IMR-90 (cell line): ENCODE data around the gene C11orf68. TPM values are rescaled to one million over a fixed set of nuclear protein-coding genes. Genes with fewer than 3 reads are reported as not detected.
A peak's percentile ranks its signal among the peaks of the same experiment; 100 is the strongest.

Source experiments
- ATAC-seq: fragments of 200-7000 bp; cut with Tn5 transposase; 2 replicates; pipeline ENCODE4 v1.9.1; 2020; ENCODE audit warnings: low read depth, mild to moderate bottlenecking, moderate library complexity
- BruUV-seq: library from RNA; stranded (reverse); fragments of 400-500 nt; replicated peaks from 2 replicates; lab custom pipeline; 2021; lab: Mats Ljungman, UMichigan
- CTCF ChIA-PET: fragments of 300-600 bp; formaldehyde crosslinking; extraction: SDS; loops from one replicate; lab custom pipeline; 2021; ENCODE audit warnings: antibody characterized with exemption; lab: Yijun Ruan, JAX
- POLR2A ChIA-PET: fragments of 300-600 bp; sonication (Branson Sonifier 250); formaldehyde crosslinking; loops from one replicate; lab custom pipeline; 2022; ENCODE audit warnings: antibody characterized with exemption; ENCODE audit not compliant: unreplicated experiment; lab: Charles Lee
- DNase-seq: peaks from one replicate; pipeline ENCODE4 v3.0.0; 2013
- H2AFZ ChIP-seq: replicated peaks from 2 replicates; pipeline ENCODE3; 2013; ENCODE audit warnings: low read length, mild to moderate bottlenecking; ENCODE audit not compliant: poor library complexity
- H2AK5ac ChIP-seq: 2 replicates; pipeline ENCODE4 v1.6.1; 2013; ENCODE audit warnings: low read depth, low read length, inconsistent platforms
- H2AK9ac ChIP-seq: replicated peaks from 2 replicates; pipeline ENCODE3; 2013; ENCODE audit warnings: mild to moderate bottlenecking, low read depth, low read length, moderate library complexity; ENCODE audit not compliant: poor library complexity
- H2BK120ac ChIP-seq: 2 replicates; pipeline ENCODE4 v1.6.1; 2013; ENCODE audit warnings: low read depth, low read length, inconsistent platforms
- H2BK15ac ChIP-seq: 3 replicates; pipeline ENCODE4 v1.6.1; 2013; ENCODE audit warnings: low read depth, low read length, inconsistent platforms
- H2BK20ac ChIP-seq: 2 replicates; pipeline ENCODE4 v1.6.1; 2013; ENCODE audit warnings: low read depth, mild to moderate bottlenecking, inconsistent platforms, low read length, moderate library complexity
- H2BK5ac ChIP-seq: 2 replicates; pipeline ENCODE4 v1.6.1; 2013; ENCODE audit warnings: mild to moderate bottlenecking, low read depth, low read length, inconsistent platforms; ENCODE audit not compliant: poor library complexity, severe bottlenecking
- H3K14ac ChIP-seq: replicated peaks from 2 replicates; pipeline ENCODE4 v1.6.1; 2013; ENCODE audit warnings: low read depth, low read length, inconsistent platforms
- H3K18ac ChIP-seq: 2 replicates; pipeline ENCODE4 v1.6.1; 2013; ENCODE audit warnings: low read depth, low read length, control low read depth
- H3K23ac ChIP-seq: 2 replicates; pipeline ENCODE4 v1.6.1; 2013; ENCODE audit warnings: low read depth, low read length, inconsistent platforms
- H3K27ac ChIP-seq: 2 replicates; pipeline ENCODE4 v1.5.1; 2013; ENCODE audit warnings: mild to moderate bottlenecking, control low read depth, low read length; ENCODE audit not compliant: insufficient read depth
- H3K27me3 ChIP-seq: 2 replicates; pipeline ENCODE4 v1.6.1; 2013; ENCODE audit warnings: low read length; ENCODE audit not compliant: control insufficient read depth, insufficient read depth
- H3K36me3 ChIP-seq: 2 replicates; pipeline ENCODE4 v1.6.1; 2013; ENCODE audit warnings: low read length, mixed read lengths; ENCODE audit not compliant: control insufficient read depth, insufficient read depth
- H3K4ac ChIP-seq: 2 replicates; pipeline ENCODE4 v1.6.1; 2013; ENCODE audit warnings: low read depth, low read length, inconsistent platforms
- H3K4me1 ChIP-seq: 2 replicates; pipeline ENCODE4 v1.6.1; 2013; ENCODE audit warnings: low read length, mixed read lengths; ENCODE audit not compliant: control insufficient read depth, insufficient read depth
- H3K4me2 ChIP-seq: 2 replicates; pipeline ENCODE4 v1.6.1; 2013; ENCODE audit warnings: low read depth, mild to moderate bottlenecking, control low read depth, low read length, moderate library complexity
- H3K4me3 ChIP-seq: 2 replicates; pipeline ENCODE4 v1.5.1; 2013; ENCODE audit warnings: low read depth, mild to moderate bottlenecking, control low read depth, low read length, moderate library complexity; ENCODE audit not compliant: insufficient read depth
- H3K56ac ChIP-seq: 2 replicates; pipeline ENCODE4 v1.6.1; 2013; ENCODE audit warnings: low read length, inconsistent platforms; ENCODE audit not compliant: insufficient read depth; ENCODE audit errors: extremely low read depth
- H3K79me1 ChIP-seq, 2 experiments: 2 replicates each; pipeline ENCODE4 v1.6.1; 2013; ENCODE audit warnings: low read length in 2 of 2, inconsistent platforms in 1 of 2, low read depth in 1 of 2
- H3K9ac ChIP-seq: 2 replicates; pipeline ENCODE4 v1.6.1; 2013; ENCODE audit warnings: low read depth, low read length, control low read depth
- H3K9me1 ChIP-seq: 2 replicates; pipeline ENCODE4 v1.6.1; 2013; ENCODE audit warnings: low read length, inconsistent platforms; ENCODE audit not compliant: insufficient read depth
- H3K9me3 ChIP-seq: 2 replicates; pipeline ENCODE4 v1.6.1; 2013; ENCODE audit warnings: low read length; ENCODE audit not compliant: control insufficient read depth, insufficient read depth
- H4K20me1 ChIP-seq: 2 replicates; pipeline ENCODE4 v1.6.1; 2013; ENCODE audit warnings: low read length, inconsistent platforms; ENCODE audit not compliant: insufficient read depth
- H4K5ac ChIP-seq: 2 replicates; pipeline ENCODE4 v1.6.1; 2013; ENCODE audit warnings: mild to moderate bottlenecking, low read depth, low read length, control low read depth
- H4K8ac ChIP-seq, 2 experiments: 2 replicates each; pipeline ENCODE4 v1.6.1; 2013; ENCODE audit warnings: low read depth in 2 of 2, low read length in 2 of 2, control low read depth in 1 of 2, inconsistent platforms in 1 of 2
- H4K91ac ChIP-seq: 2 replicates; pipeline ENCODE4 v1.6.1; 2013; ENCODE audit warnings: low read depth, low read length, inconsistent platforms; ENCODE audit not compliant: insufficient read depth
- MXI1 ChIP-seq: IDR thresholded peaks from 2 replicates; pipeline ENCODE4 v1.6.1; 2012; ENCODE audit warnings: low read depth, mild to moderate bottlenecking, low read length, moderate library complexity, borderline replicate concordance
- WGBS, 2 experiments: methylation state at CpG; one replicate each; pipeline versions ENCODE4 v1.1.5 to v1.1.7; 2013; ENCODE audit warnings: missing lambda C conversion rate in 2 of 2; ENCODE audit not compliant: insufficient read length in 1 of 2; ENCODE audit errors: extremely low coverage in 2 of 2; 5-methylcytosine and 5-hydroxymethylcytosine counted together
- dilution Hi-C: fragments of 300-500 bp; cut with HindIII; formaldehyde crosslinking; loops from one replicate; pipeline ENCODE4 v1.14.3; 2018; ENCODE audit warnings: low sequenced_read_pairs; ENCODE audit not compliant: unreplicated experiment
- in situ Hi-C: fragments of 300-500 bp; cut with MboI; formaldehyde crosslinking; loops from 3 replicates; pipeline ENCODE4 v1.14.3; 2019; ENCODE audit warnings: low sequenced_read_pairs, inconsistent platforms, mixed read lengths
- intact Hi-C: fragments of 100-400 bp; cut with micrococcal nuclease; formaldehyde crosslinking; loops from 2 replicates; pipeline ENCODE4 v1.10.0; 2022
- polyA plus RNA-seq, 3 experiments: library from polyadenylated mRNA; depleted of rRNA; stranded (reverse); fragments of >200 nt; gene quantifications; 2 replicates each; pipeline ENCODE4 v1.2.3, GENCODE V29; 2012; ENCODE audit warnings: low replicate concordance in 1 of 3
- total RNA-seq: library from RNA; depleted of rRNA; stranded (reverse); fragments of >200 nt; gene quantifications from 2 replicates; pipeline ENCODE4 v1.2.3, GENCODE V29; 2012

C11orf68 gene
- total and polyA plus RNA-seq, 2 of the 4 experiments (the other 2 are of a cell fraction), result 20.3 to 104 TPM

GRCh38 chr11:65965986-65966762 lies 47.3 kb upstream of the C11orf68 start:
- H2BK5ac ChIP-seq, result no peak overlapping the region
- no peaks in the 10 kb centered on the region for H3K27me3 ChIP-seq
- CTCF ChIA-PET, result no interaction called here
- H2BK15ac ChIP-seq, result no peak overlapping the region
- H3K4me2 ChIP-seq, result no peak overlapping the region
- 94% methylated on average over 30 of the region's 36 CpGs; no CpG with 5 or more reads in 1 of the 2 experiments for WGBS, 2 experiments
- H2AK5ac ChIP-seq, result no peak overlapping the region
- no peak overlapping the region for H3K9ac ChIP-seq
- H3K27ac ChIP-seq, result no peak overlapping the region
- no peak overlapping the region for H2BK20ac ChIP-seq
- intact Hi-C loops, result no loop called here
- DNase-seq (no peak), ATAC-seq (no peak)
- no peak overlapping the region for H4K8ac ChIP-seq
- no peak overlapping the region for H3K23ac ChIP-seq
- H4K91ac ChIP-seq, result no peak overlapping the region
- no peak overlapping the region for H3K14ac ChIP-seq
- peak overlapping the region; percentile 23 for H2AK9ac ChIP-seq
- no peak overlapping the region for H3K18ac ChIP-seq
- H3K79me1 ChIP-seq, result peaks cover 18 to 60% of the 10 kb centered on the region in 2 experiments
- H3K4ac ChIP-seq, result no peak overlapping the region
- peaks cover 7% of the 10 kb centered on the region for H4K20me1 ChIP-seq
- H3K4me1 ChIP-seq, result peaks cover 8% of the 10 kb centered on the region
- peaks cover 5% of the 10 kb centered on the region; the same call in 1 of the 2 replicates for H3K9me1 ChIP-seq
- POLR2A ChIA-PET, result no interaction called here
- dilution Hi-C loops, result no loop called here
- H4K5ac ChIP-seq, result no peak overlapping the region
- H2BK120ac ChIP-seq, result no peak overlapping the region
- H3K36me3 ChIP-seq, result peaks cover 58% of the 10 kb centered on the region
- no peaks in the 10 kb centered on the region for H3K9me3 ChIP-seq
- no peak overlapping the region for H2AFZ ChIP-seq
- in situ Hi-C loops, result no loop called here
- no peak overlapping the region for H3K56ac ChIP-seq
- no peak overlapping the region for H3K4me3 ChIP-seq
- no peak for TF ChIP-seq MXI1
- BruUV-seq, result no TSS peak
